Naive B cell (primary cell): ENCODE measurements around the gene TXLNG. TPM values are rescaled to one million over a fixed set of nuclear protein-coding genes. Genes with fewer than 3 reads are reported as not detected.
"Not testable (repeated sequence)": the region's sequence is repeated elsewhere in the genome, so short reads cannot be mapped to it uniquely, and the experiment has no call there.

Experiments used
- ATAC-seq, 2 donors: fragments of 150-1000 bp; cut with Tn5 transposase; 2 replicates each; pipeline ENCODE4 v1.10.0; 2021; ENCODE audit warnings: low read depth in 2 of 2, mild to moderate bottlenecking in 2 of 2, moderate library complexity in 2 of 2
- DNase-seq: peaks from one replicate; pipeline ENCODE4 v3.0.0; 2022
- H3K27ac Mint-ChIP-seq, 6 donors: one replicate each; pipeline ENCODE4 v1.8.0; 2020 to 2022; ENCODE audit warnings: mild to moderate bottlenecking in 6 of 6, mixed read lengths in 6 of 6, moderate library complexity in 5 of 6, inconsistent platforms in 2 of 6
- H3K27me3 Mint-ChIP-seq, 3 donors: one replicate each; pipeline ENCODE4 v1.8.0; 2021 to 2022; ENCODE audit warnings: mixed read lengths in 3 of 3, mild to moderate bottlenecking in 1 of 3
- H3K36me3 Mint-ChIP-seq, 2 donors: one replicate each; pipeline ENCODE4 v1.8.0; 2020 to 2022; ENCODE audit warnings: mixed read lengths in 2 of 2, inconsistent platforms in 1 of 2, mild to moderate bottlenecking in 1 of 2
- H3K4me1 Mint-ChIP-seq, 3 donors: one replicate each; pipeline ENCODE4 v1.8.0; 2020 to 2022; ENCODE audit warnings: mixed read lengths in 3 of 3, inconsistent platforms in 1 of 3, mild to moderate bottlenecking in 1 of 3, moderate library complexity in 1 of 3
- H3K4me3 Mint-ChIP-seq, 8 donors: one replicate each; pipeline ENCODE4 v1.8.0; 2020 to 2022; ENCODE audit warnings: mild to moderate bottlenecking in 8 of 8, mixed read lengths in 8 of 8, moderate library complexity in 8 of 8, inconsistent platforms in 2 of 8
- H3K9me3 Mint-ChIP-seq, 7 donors: one replicate each; pipeline ENCODE4 v1.8.0; 2020 to 2022; ENCODE audit warnings: mixed read lengths in 7 of 7, mild to moderate bottlenecking in 5 of 7, inconsistent platforms in 2 of 7, moderate library complexity in 1 of 7
- polyA plus RNA-seq, 6 donors: library from polyadenylated mRNA; unstranded; fragments of 300-500 nt; fragmentation: Illumina TruSeq; gene quantifications; one replicate each; pipeline ENCODE4 v1.2.3, GENCODE V29; 2021; ENCODE audit warnings: low read depth in 6 of 6

The TXLNG gene
- polyA plus RNA-seq, 6 donors from 2014 or later, result 8.6 to 20.8 (median 15.9) TPM

GRCh38 chrX:16853537-16853936, 67.3 kb downstream of the TXLNG start:
- Mint-ChIP-seq H3K27me3 (no peaks in the 10 kb centered on the region), H3K36me3 (peaks cover 8 to 46% of the 10 kb centered on the region in 2 donors), H3K4me3 (no peak overlapping the region), H3K9me3 (peaks cover 0 to 2% (median 0%) of the 10 kb centered on the region in 7 donors), H3K27ac (no peak overlapping the region), H3K4me1 (peaks cover 0 to 4% (median 0%) of the 10 kb centered on the region in 3 donors)
- ATAC-seq, result no peak
- DNase-seq, result no peak

GRCh38 chrX:16855363-16856075, 69.3 kb downstream of the TXLNG start:
- H3K27ac Mint-ChIP-seq, result peak overlapping the region in 1 of 6 donors; percentile 81
- peaks cover 4 to 5% (median 4%) of the 10 kb centered on the region in 3 donors for H3K4me1 Mint-ChIP-seq
- no peak overlapping the region for H3K4me3 Mint-ChIP-seq

GRCh38 chrX:16856076-16856404, 69.8 kb downstream of the TXLNG start:
- not testable (repeated sequence) for DNase-seq, H3K9me3 Mint-ChIP-seq, H3K4me1 Mint-ChIP-seq, H3K4me3 Mint-ChIP-seq, H3K27me3 Mint-ChIP-seq
- Mint-ChIP-seq H3K36me3 (peaks cover 18 to 51% of the 10 kb centered on the region in 2 donors), H3K27ac (peak overlapping the region in 2 of 6 donors; percentile 42 to 81)
- ATAC-seq, result peak in 1 of 2 donors; percentile 42

More at GRCh38 chrX:16855363-16856075, 69.3 kb downstream of the TXLNG start:
- ATAC-seq (no peak), DNase-seq (no peak)
- H3K9me3 Mint-ChIP-seq, result peaks cover 0 to 2% (median 0%) of the 10 kb centered on the region in 7 donors
- H3K27me3 Mint-ChIP-seq, result no peaks in the 10 kb centered on the region
- peaks cover 18 to 51% of the 10 kb centered on the region in 2 donors for H3K36me3 Mint-ChIP-seq

- DNase-seq (no peak), ATAC-seq (no peak)
- no peak overlapping the region for H3K27ac Mint-ChIP-seq
- H3K4me3 Mint-ChIP-seq, result no peak overlapping the region
- H3K36me3 Mint-ChIP-seq, result peaks cover 18 to 47% of the 10 kb centered on the region in 2 donors
- peaks cover 0 to 2% (median 0%) of the 10 kb centered on the region in 7 donors for H3K9me3 Mint-ChIP-seq
- no peaks in the 10 kb centered on the region for H3K27me3 Mint-ChIP-seq
- peaks cover 4 to 5% (median 4%) of the 10 kb centered on the region in 3 donors for H3K4me1 Mint-ChIP-seq
Measured at GRCh38 chrX:16856744-16857143, 70.5 kb downstream of the TXLNG start.

GRCh38 chrX:16862829-16863228, 76.6 kb downstream of the TXLNG start:
- Mint-ChIP-seq H3K9me3 (no peaks in the 10 kb centered on the region), H3K27ac (no peak overlapping the region), H3K4me3 (no peak overlapping the region), H3K4me1 (peaks cover 8 to 23% (median 19%) of the 10 kb centered on the region in 3 donors), H3K36me3 (peaks cover 10 to 23% of the 10 kb centered on the region in 2 donors), H3K27me3 (no peaks in the 10 kb centered on the region)
- ATAC-seq (no peak), DNase-seq (no peak)

GRCh38 chrX:16867947-16868346, 81.7 kb downstream of the TXLNG start:
- H3K4me3 Mint-ChIP-seq, result peak overlapping the region in 5 of 8 donors; percentile 39 to 99 (median 88)
- peaks cover 35 to 36% (median 35%) of the 10 kb centered on the region in 3 donors for H3K4me1 Mint-ChIP-seq
- ATAC-seq (no peak), DNase-seq (no peak)
- no peaks in the 10 kb centered on the region for H3K27me3 Mint-ChIP-seq
- peak overlapping the region in 2 of 6 donors; percentile 19 to 40 for H3K27ac Mint-ChIP-seq
- peaks cover 0 to 4% (median 0%) of the 10 kb centered on the region in 7 donors for H3K9me3 Mint-ChIP-seq
- H3K36me3 Mint-ChIP-seq, result no peaks in the 10 kb centered on the region

GRCh38 chrX:16868920-16869319, 82.7 kb downstream of the TXLNG start:
- peaks cover 35 to 39% (median 35%) of the 10 kb centered on the region in 3 donors for H3K4me1 Mint-ChIP-seq
- peak overlapping the region; percentile 73 to 99 (median 90) for H3K4me3 Mint-ChIP-seq
- peaks cover 0 to 4% (median 0%) of the 10 kb centered on the region in 7 donors for H3K9me3 Mint-ChIP-seq
- H3K36me3 Mint-ChIP-seq, result no peaks in the 10 kb centered on the region
- ATAC-seq (no peak), DNase-seq (no peak)
- peak overlapping the region; percentile 73 to 98 (median 90) for H3K27ac Mint-ChIP-seq
- no peaks in the 10 kb centered on the region for H3K27me3 Mint-ChIP-seq

- Mint-ChIP-seq H3K27me3 (no peaks in the 10 kb centered on the region), H3K36me3 (no peaks in the 10 kb centered on the region), H3K4me1 (peaks cover 35 to 39% (median 35%) of the 10 kb centered on the region in 3 donors), H3K4me3 (peak overlapping the region; percentile 95 to 99 (median 96)), H3K27ac (peak overlapping the region; percentile 98 to 100 (median 99)), H3K9me3 (peaks cover 0 to 4% (median 0%) of the 10 kb centered on the region in 7 donors)
- ATAC-seq (peak; percentile 48 to 50), DNase-seq (peak; percentile 56)
Measured at GRCh38 chrX:16869393-16870094, 83.3 kb downstream of the TXLNG start.

GRCh38 chrX:16870095-16870861, 84.0 kb downstream of the TXLNG start, which contains the start of gene RBBP7:
Gene RBBP7, minus strand, starts transcription at chrX:16870362. Its CDS starts 309 bp downstream, at chrX:16870053.
- peaks cover 35 to 39% (median 35%) of the 10 kb centered on the region in 3 donors for H3K4me1 Mint-ChIP-seq
- no peaks in the 10 kb centered on the region for H3K36me3 Mint-ChIP-seq
- peak within 1 kb of the TSS; percentile 95 to 99 (median 96) for H3K4me3 Mint-ChIP-seq
- peaks cover 0 to 4% (median 0%) of the 10 kb centered on the region in 7 donors for H3K9me3 Mint-ChIP-seq
- DNase-seq (peak; percentile 94), ATAC-seq (peak; percentile 73 to 75)
- peak within 1 kb of the TSS; percentile 98 to 100 (median 99) for H3K27ac Mint-ChIP-seq
- H3K27me3 Mint-ChIP-seq, result peaks cover 0 to 7% (median 0%) of the 10 kb centered on the region in 3 donors

- H3K4me1 Mint-ChIP-seq, result peaks cover 30 to 35% (median 33%) of the 10 kb centered on the region in 3 donors
- ATAC-seq (peak; percentile 1 to 7), DNase-seq (peak; percentile 12)
- H3K27ac Mint-ChIP-seq, result peak overlapping the region; percentile 85 to 98 (median 94)
- peaks cover 0 to 10% (median 0%) of the 10 kb centered on the region in 3 donors for H3K27me3 Mint-ChIP-seq
- H3K4me3 Mint-ChIP-seq, result peak overlapping the region; percentile 85 to 99 (median 92)
- H3K9me3 Mint-ChIP-seq, result peaks cover 0 to 4% (median 0%) of the 10 kb centered on the region in 7 donors
- no peaks in the 10 kb centered on the region for H3K36me3 Mint-ChIP-seq
Measured at GRCh38 chrX:16870862-16871815, 84.9 kb downstream of the TXLNG start.

- Mint-ChIP-seq H3K36me3 (no peaks in the 10 kb centered on the region), H3K27ac (no peak overlapping the region), H3K9me3 (peaks cover 0 to 4% (median 0%) of the 10 kb centered on the region in 7 donors), H3K27me3 (peaks cover 0 to 10% (median 0%) of the 10 kb centered on the region in 3 donors), H3K4me1 (peaks cover 14 to 30% (median 24%) of the 10 kb centered on the region in 3 donors), H3K4me3 (peak overlapping the region in 3 of 8 donors; percentile 9 to 47 (median 37))
- DNase-seq (no peak), ATAC-seq (no peak)
Measured at GRCh38 chrX:16873106-16873505, 86.8 kb downstream of the TXLNG start.
